GM12878 (cell line): ENCODE measurements around the gene VIPAS39. TPM values are rescaled to one million over a fixed set of nuclear protein-coding genes. Genes with fewer than 3 reads are reported as not detected.

ENCODE experiments used
- ATAC-seq: fragments of 200-7000 bp; cut with Tn5 transposase; 3 replicates; pipeline ENCODE4 v1.9.1; 2020; ENCODE audit warnings: mild to moderate bottlenecking, moderate library complexity
- BruUV-seq: library from RNA; stranded (reverse); fragments of 400-500 nt; replicated peaks from 2 replicates; lab custom pipeline; 2021; lab: Mats Ljungman, UMichigan
- CTCF ChIA-PET: fragments of 300-600 bp; sonication (Branson Sonifier 250); formaldehyde crosslinking; extraction: SDS; loops from one replicate; lab custom pipeline; 2021; ENCODE audit warnings: inconsistent platforms; lab: Yijun Ruan, JAX
- POLR2A ChIA-PET: fragments of 350-600 bp; formaldehyde crosslinking; extraction: SDS; loops from one replicate; lab custom pipeline; 2021; ENCODE audit warnings: inconsistent platforms; lab: Charles Lee
- RAD21 ChIA-PET: fragments of 300-600 bp; sonication (Branson Sonifier 250); formaldehyde crosslinking; loops from one replicate; lab custom pipeline; 2023; ENCODE audit warnings: antibody characterized with exemption; ENCODE audit not compliant: unreplicated experiment; lab: Charles Lee
- SMC1A ChIA-PET: fragments of 300-600 bp; sonication (Branson Sonifier 250); formaldehyde crosslinking; loops from one replicate; lab custom pipeline; 2023; ENCODE audit not compliant: unreplicated experiment, uncharacterized antibody; lab: Charles Lee
- DNase-seq: peaks from one replicate; pipeline ENCODE4 v3.0.0-alpha.2; 2011; ENCODE audit warnings: low read depth, low spot score
- FAIRE-seq: peaks from 3 replicates; lab custom pipeline; 2011; peaks lifted over from hg19 to GRCh38; lab: Jason Lieb, UNC
- H2AFZ ChIP-seq: 2 replicates; pipeline ENCODE4 v1.6.0; 2011; ENCODE audit warnings: low read depth, low read length, control low read depth; ENCODE audit not compliant: control insufficient read depth
- H3K27ac ChIP-seq: 2 replicates; pipeline ENCODE4 v1.5.1; 2011; ENCODE audit warnings: control low read depth; ENCODE audit not compliant: control insufficient read depth, insufficient read depth
- H3K27me3 ChIP-seq, 2 experiments: replicated peaks in 1 of 2; 2 replicates each; pipeline versions ENCODE4 v1.6.0 to v1.6.1; 2011; ENCODE audit warnings: low read length in 1 of 2; ENCODE audit not compliant: control insufficient read depth in 2 of 2, insufficient read depth in 2 of 2
- H3K36me3 ChIP-seq, 2 experiments: 2 replicates each; pipeline ENCODE4 v1.5.1; 2011; ENCODE audit warnings: low read length in 1 of 2; ENCODE audit not compliant: control insufficient read depth in 2 of 2, insufficient read depth in 2 of 2
- H3K4me1 ChIP-seq: 2 replicates; pipeline ENCODE4 v1.6.1; 2011; ENCODE audit warnings: mild to moderate bottlenecking, low read length, moderate library complexity, mixed read lengths; ENCODE audit not compliant: control insufficient read depth, insufficient read depth
- H3K4me2 ChIP-seq: 2 replicates; pipeline ENCODE4 v1.6.0; 2011; ENCODE audit warnings: control low read depth; ENCODE audit not compliant: control insufficient read depth, insufficient read depth
- H3K4me3 ChIP-seq: fragments of 200-600 bp; sonication (generic); 2 replicates; pipeline ENCODE4 v1.5.1; 2016
- H3K79me2 ChIP-seq: 2 replicates; pipeline ENCODE4 v1.6.0; 2011; ENCODE audit warnings: low read length; ENCODE audit not compliant: control insufficient read depth, insufficient read depth
- H3K9ac ChIP-seq: 2 replicates; pipeline ENCODE4 v1.8.0; 2011; ENCODE audit warnings: low read length, control low read depth, mixed read lengths; ENCODE audit not compliant: control insufficient read depth, insufficient read depth
- H3K9me3 ChIP-seq: replicated peaks from 3 replicates; pipeline ENCODE4 v1.5.1; 2011; ENCODE audit warnings: mild to moderate bottlenecking, low read length; ENCODE audit not compliant: control insufficient read depth, insufficient read depth
- H4K20me1 ChIP-seq: 2 replicates; pipeline ENCODE4 v1.6.0; 2011; ENCODE audit not compliant: control insufficient read depth, insufficient read depth
- GABPA ChIP-seq: IDR thresholded peaks from 2 replicates; pipeline ENCODE4 v1.6.1; 2014; ENCODE audit warnings: antibody characterized with exemption, low read depth, mild to moderate bottlenecking, inconsistent platforms
- HDGF ChIP-seq: fragments of 450-650 bp; IDR thresholded peaks from 2 replicates; pipeline ENCODE4 v1.6.1; 2016; ENCODE audit warnings: antibody characterized with exemption
- MEF2B ChIP-seq: fragments of 450-650 bp; IDR thresholded peaks from 2 replicates; pipeline ENCODE4 v1.6.1; 2018; ENCODE audit warnings: mild to moderate bottlenecking, moderate library complexity; ENCODE audit not compliant: partially characterized antibody, poor library complexity, severe bottlenecking
- RB1 ChIP-seq: fragments of 450-650 bp; formaldehyde crosslinking; IDR thresholded peaks from 2 replicates; pipeline ENCODE4 v1.6.1; 2017; ENCODE audit warnings: mild to moderate bottlenecking, borderline replicate concordance
- RELB ChIP-seq: fragments of 450-650 bp; IDR thresholded peaks from 2 replicates; pipeline ENCODE4 v1.6.1; 2017; ENCODE audit warnings: low read depth, mild to moderate bottlenecking, moderate library complexity
- TBL1XR1 ChIP-seq: IDR thresholded peaks from 2 replicates; pipeline ENCODE4 v1.6.1; 2012; ENCODE audit warnings: low read depth, low read length, improper control_type of control experiment
- ZNF384 ChIP-seq: IDR thresholded peaks from 2 replicates; pipeline ENCODE4 v1.6.1; 2012; ENCODE audit warnings: low read depth, mild to moderate bottlenecking, low read length, improper control_type of control experiment, borderline replicate concordance
- WGBS: methylation state at CpG from one replicate; pipeline ENCODE4 v1.1.6; 2016; ENCODE audit warnings: low lambda C conversion rate; ENCODE audit not compliant: insufficient replicate concordance, insufficient coverage; ENCODE audit errors: missing lambda C conversion rate; 5-methylcytosine and 5-hydroxymethylcytosine counted together
- in situ Hi-C: fragments of 300-500 bp; cut with MboI; formaldehyde crosslinking; loops from 9 replicates; pipeline ENCODE4 v1.14.3; 2018; ENCODE audit warnings: mixed read lengths
- intact Hi-C: fragments of 100-400 bp; cut with micrococcal nuclease; formaldehyde crosslinking; loops from one replicate; pipeline ENCODE4 v1.14.2; 2022; ENCODE audit not compliant: unreplicated experiment
- polyA plus RNA-seq, 11 experiments: library from polyadenylated mRNA; depleted of rRNA in 4 of 11; unstranded in 6 of 11; stranded (reverse) in 5 of 11; fragments of >200 nt; fragmentation: Nextera tagmentation in 4 of 11; fragmentation: Illumina TruSeq in 1 of 11; extraction: Ambion mirVana in 4 of 11; extraction: Trizol in 1 of 11; gene quantifications; 1 replicate in 1 of 11; 2 replicates in 10 of 11; pipeline versions ENCODE4 v1.2.1 to v1.2.3, GENCODE V29; 2011 to 2016; ENCODE audit warnings: inconsistent platforms in 2 of 11, missing spikeins in 2 of 11, low read depth in 1 of 11
- total RNA-seq, 4 experiments: library from RNA; depleted of rRNA in 3 of 4; stranded (reverse); fragments of >200 nt in 3 of 4; fragmentation: Illumina TruSeq in 1 of 4; extraction: Trizol in 1 of 4; gene quantifications; 2 replicates each; pipeline versions ENCODE4 v1.2.1 to v1.2.3, GENCODE V29; 2013 to 2021
- TF ChIP-seq, protein P1 (sequence below): fragments of 150-350 bp; IDR thresholded peaks from 2 replicates; pipeline ENCODE4 v1.6.1; 2014; ENCODE audit warnings: mild to moderate bottlenecking, low read depth, low read length

The VIPAS39 gene
- total and polyA plus RNA-seq, 10 of the 15 experiments (the other 5 are each of a cell fraction or from before 2014, with no cell fraction given) = 6.7 to 38.8 (median 18.5) TPM

DNA sequence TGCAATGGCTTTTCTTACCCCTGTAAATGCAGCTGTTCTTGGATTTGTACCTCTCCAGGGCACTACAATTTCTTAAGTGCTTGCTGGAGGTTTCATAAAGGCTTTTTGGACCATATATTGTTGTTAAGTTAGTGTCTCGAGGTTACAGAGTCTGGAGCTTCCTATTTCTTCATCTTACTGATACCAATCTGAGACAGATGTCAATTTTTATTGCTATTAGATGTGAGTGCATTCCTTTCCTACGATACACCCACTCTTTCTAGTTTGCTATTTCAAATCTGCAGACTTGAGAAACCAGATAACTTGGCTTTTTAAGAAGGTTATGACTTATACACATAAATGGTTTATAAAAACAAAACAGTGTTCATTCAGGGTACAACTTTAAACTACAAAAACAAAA, 36.2 kb downstream of the VIPAS39 start:
- Histone ChIP-seq H3K9ac (no peak overlapping the region), H2AFZ (no peak overlapping the region), H3K79me2 (no peaks in the 10 kb centered on the region), H3K4me2 (no peak overlapping the region), H3K4me3 (no peak overlapping the region), H3K4me1 (no peaks in the 10 kb centered on the region), H4K20me1 (no peaks in the 10 kb centered on the region), H3K36me3 (peaks cover 4 to 8% of the 10 kb centered on the region in 2 experiments), H3K9me3 (no peaks in the 10 kb centered on the region; the same call in 2 of the 3 replicates), H3K27ac (no peak overlapping the region), H3K27me3 (no peaks in the 10 kb centered on the region)
- ChIA-PET CTCF (no interaction called here), RAD21 (interaction anchor here (0.5 kb wide), 1 partner anchor 102 kb away, joined by 3 read pairs; no protein-coding TSS in a partner anchor), SMC1A (no interaction called here), POLR2A (interaction anchor here (0.6 kb wide), 1 partner anchor 160 kb away, joined by 3 read pairs; no protein-coding TSS in a partner anchor)
- ATAC-seq = no peak
- 50% methylated on average over 2 of the region's 2 CpGs for WGBS
- intact Hi-C loops = no loop called here
- TF ChIP-seq ZNF384 (no peak), RB1 (no peak), TBL1XR1 (no peak), GABPA (no peak), MEF2B (no peak), RELB (no peak), HDGF (no peak)
- TF ChIP-seq, protein P1, sequence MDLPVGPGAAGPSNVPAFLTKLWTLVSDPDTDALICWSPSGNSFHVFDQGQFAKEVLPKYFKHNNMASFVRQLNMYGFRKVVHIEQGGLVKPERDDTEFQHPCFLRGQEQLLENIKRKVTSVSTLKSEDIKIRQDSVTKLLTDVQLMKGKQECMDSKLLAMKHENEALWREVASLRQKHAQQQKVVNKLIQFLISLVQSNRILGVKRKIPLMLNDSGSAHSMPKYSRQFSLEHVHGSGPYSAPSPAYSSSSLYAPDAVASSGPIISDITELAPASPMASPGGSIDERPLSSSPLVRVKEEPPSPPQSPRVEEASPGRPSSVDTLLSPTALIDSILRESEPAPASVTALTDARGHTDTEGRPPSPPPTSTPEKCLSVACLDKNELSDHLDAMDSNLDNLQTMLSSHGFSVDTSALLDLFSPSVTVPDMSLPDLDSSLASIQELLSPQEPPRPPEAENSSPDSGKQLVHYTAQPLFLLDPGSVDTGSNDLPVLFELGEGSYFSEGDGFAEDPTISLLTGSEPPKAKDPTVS = no peak
- no peak for DNase-seq
- BruUV-seq = no TSS peak
- no peak for FAIRE-seq
- in situ Hi-C loops = no loop called here
